Measurements from ENCODE around the gene PGF. TPM values are rescaled to one million over a fixed set of nuclear protein-coding genes. Genes with fewer than 3 reads are reported as not detected.

Gene PGF
- total and polyA plus RNA-seq, 4 donors: 0.61 to 4.5 (median 1.8) TPM

- Histone ChIP-seq H3K9me3 (ENCODE audit: control insufficient read depth in 4 of 4, low read length in 3 of 4) (no peaks in the 10 kb centered on the region), H3K9ac (ENCODE audit: low read depth in 1 of 2, low read length in 2 of 2) (no peak overlapping the region), H3K4me1 (ENCODE audit: control insufficient read depth in 4 of 4, insufficient read depth in 4 of 4, low read length in 3 of 4) (no peaks in the 10 kb centered on the region), H3K36me3 (ENCODE audit: control insufficient read depth in 4 of 4, insufficient read depth in 3 of 4, low read depth in 1 of 4, low read length in 3 of 4) (no peaks in the 10 kb centered on the region), H3K27ac (ENCODE audit: low read depth in 1 of 2, low read length in 2 of 2) (no peak overlapping the region), H3K4me3 (ENCODE audit: low read depth in 1 of 3, low read length in 3 of 3) (no peak overlapping the region), H3K27me3 (ENCODE audit: control insufficient read depth in 4 of 4, insufficient read depth in 4 of 4, low read length in 3 of 4) (no peaks in the 10 kb centered on the region)
- WGBS: 91% methylated on average over 6 of the region's 6 CpGs
- DNase-seq (ENCODE audit: low spot score): no peak
- TF ChIP-seq RAD21 (IDR thresholded peaks at IDR 0.05) (no peak), RXRA (IDR thresholded peaks at IDR 0.05) (no peak), CTCF (IDR thresholded peaks at IDR 0.05; ENCODE audit: low read depth, low read length, missing input control) (no peak), FOXA1 (IDR thresholded peaks at IDR 0.05) (no peak)
Measured at GRCh38 chr14:74985806-74986205, 30.4 kb upstream of the PGF start.

GRCh38 chr14:74985028-74985310 is 29.6 kb upstream of the PGF start:
- TF ChIP-seq RXRA (IDR thresholded peaks at IDR 0.05) (no peak), HNF4A (conservative IDR thresholded peaks at IDR 0.05) (no peak), TAF1 (conservative IDR thresholded peaks at IDR 0.05) (no peak), HNF4G (IDR thresholded peaks at IDR 0.05) (no peak), FOXA1 (IDR thresholded peaks at IDR 0.05) (no peak), GABPA (IDR thresholded peaks at IDR 0.05 in 1 of 2, conservative IDR thresholded peaks at IDR 0.05 in 1 of 2) (no peak), YY1 (IDR thresholded peaks at IDR 0.05) (no peak), CTCF (IDR thresholded peaks at IDR 0.05; ENCODE audit: low read depth, low read length, missing input control) (no peak), EGR1 (IDR thresholded peaks at IDR 0.05; ENCODE audit: low read depth in 2 of 2) (no peak), FOXA2 (IDR thresholded peaks at IDR 0.05) (no peak), ATF3 (IDR thresholded peaks at IDR 0.05) (no peak), REST (IDR thresholded peaks at IDR 0.05) (no peak), RAD21 (IDR thresholded peaks at IDR 0.05) (no peak), SP1 (IDR thresholded peaks at IDR 0.05) (no peak)

More at GRCh38 chr14:74985028-74985310, 29.6 kb upstream of the PGF start:
- WGBS: 84% methylated on average over 10 of the region's 10 CpGs
- H3K27me3 ChIP-seq (ENCODE audit: control insufficient read depth in 4 of 4, insufficient read depth in 4 of 4, low read length in 3 of 4): no peaks in the 10 kb centered on the region
- H3K9me3 ChIP-seq (ENCODE audit: control insufficient read depth in 4 of 4, low read length in 3 of 4): no peaks in the 10 kb centered on the region
- no peak overlapping the region for H3K27ac ChIP-seq (ENCODE audit: low read depth in 1 of 2, low read length in 2 of 2)
- H3K9ac ChIP-seq (ENCODE audit: low read depth in 1 of 2, low read length in 2 of 2): no peak overlapping the region
- DNase-seq (ENCODE audit: low spot score): no peak
- H3K36me3 ChIP-seq (ENCODE audit: control insufficient read depth in 4 of 4, insufficient read depth in 3 of 4, low read depth in 1 of 4, low read length in 3 of 4): no peaks in the 10 kb centered on the region
- no peak overlapping the region for H3K4me3 ChIP-seq (ENCODE audit: low read depth in 1 of 3, low read length in 3 of 3)
- H3K4me1 ChIP-seq (ENCODE audit: control insufficient read depth in 4 of 4, insufficient read depth in 4 of 4, low read length in 3 of 4): no peaks in the 10 kb centered on the region

Data from liver (tissue), 9 donors.